C1 segment of cervical spinal cord (tissue), 14 donors: Measurements from ENCODE around the gene ZNF513.

Experiments
- DNase-seq, 14 donors: peaks; one replicate each; lab custom pipeline; 2025; lab: John Stamatoyannopoulos, UW

ZNF513 gene

GRCh38 chr2:27390822-27391679, 10.5 kb upstream of the ZNF513 start:
- no peak for DNase-seq

DNA sequence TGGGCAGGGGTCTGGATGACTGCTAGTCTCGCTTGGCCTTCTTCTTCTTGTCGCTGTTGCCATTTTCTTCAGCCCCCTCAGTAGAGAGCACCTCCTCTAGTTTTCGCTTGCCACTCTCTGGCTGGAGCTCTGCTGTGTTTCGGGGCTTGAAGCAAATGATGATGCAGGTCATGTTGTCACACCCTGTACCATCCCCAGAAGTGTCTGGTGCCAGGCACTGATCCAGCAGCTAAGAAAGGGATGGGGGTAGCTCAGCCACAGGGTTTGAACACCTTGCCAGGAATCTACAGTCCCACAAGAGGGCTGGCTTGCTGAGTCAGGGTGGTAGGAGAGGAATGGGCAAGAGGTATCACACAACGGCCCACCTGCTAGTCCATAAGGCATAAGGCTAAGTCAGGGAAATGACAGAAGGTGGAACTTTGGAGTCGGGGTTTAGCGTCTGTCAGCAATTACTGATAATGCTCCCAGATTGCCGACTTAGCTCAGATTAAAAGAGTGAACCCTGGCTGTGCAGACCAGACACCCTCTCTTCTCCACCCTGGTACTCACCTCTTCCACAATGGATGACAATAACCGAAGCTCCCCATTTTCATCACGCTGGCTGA, 1.1 kb upstream of the ZNF513 start:
- no peak for DNase-seq

GRCh38 chr2:27379836-27380625, 503 bp downstream of the ZNF513 start:
- DNase-seq, result peak in 8 of 14 donors; percentile 65 to 92 (median 78)

DNA sequence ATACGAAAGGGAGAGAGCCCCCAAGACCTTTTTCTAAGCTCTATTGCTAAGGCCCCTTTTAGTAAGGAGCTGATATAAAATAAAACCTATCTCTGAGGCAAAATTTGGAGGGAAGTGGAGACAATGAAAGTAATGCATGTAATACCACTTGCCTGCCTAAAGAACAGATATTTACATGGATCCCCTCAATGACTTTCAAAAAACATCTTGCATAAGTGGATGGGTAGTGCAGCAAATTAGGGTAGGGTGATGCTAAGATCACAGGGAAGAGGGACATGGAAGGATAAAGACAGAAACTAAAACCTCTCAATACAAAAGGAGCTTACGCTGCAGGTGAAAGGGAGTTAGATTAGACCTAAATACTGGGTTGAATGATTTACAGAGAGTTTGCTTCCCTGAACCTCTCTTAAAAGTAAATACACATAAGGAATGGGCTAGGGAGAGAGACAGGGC, 1.1 kb downstream of the ZNF513 start:
- no peak for DNase-seq

DNA sequence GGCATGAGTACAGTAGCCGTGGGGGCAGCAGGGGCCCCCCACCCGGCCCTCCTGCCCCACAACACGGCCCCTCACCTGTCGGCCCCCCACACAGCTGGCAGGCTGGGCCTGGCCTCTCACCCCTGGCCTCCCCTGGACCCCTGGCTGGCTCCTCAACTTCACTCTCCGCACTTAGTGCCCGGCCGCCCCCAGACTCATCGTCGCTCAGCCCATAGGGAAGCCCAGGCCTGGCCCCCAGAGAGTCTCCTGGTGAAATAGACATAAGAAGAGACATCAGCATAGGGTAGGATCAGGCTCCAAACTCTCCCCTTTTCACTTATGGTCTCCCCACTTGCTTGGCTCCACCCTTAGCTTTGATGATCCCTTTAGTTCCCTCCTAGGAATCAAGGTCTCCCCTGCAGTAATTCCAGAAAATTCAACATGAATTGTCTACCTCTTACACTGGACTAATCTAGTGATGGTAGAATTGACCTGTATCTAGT, 1.7 kb downstream of the ZNF513 start:
- DNase-seq, result peak in 1 of 14 donors; percentile 15

DNA sequence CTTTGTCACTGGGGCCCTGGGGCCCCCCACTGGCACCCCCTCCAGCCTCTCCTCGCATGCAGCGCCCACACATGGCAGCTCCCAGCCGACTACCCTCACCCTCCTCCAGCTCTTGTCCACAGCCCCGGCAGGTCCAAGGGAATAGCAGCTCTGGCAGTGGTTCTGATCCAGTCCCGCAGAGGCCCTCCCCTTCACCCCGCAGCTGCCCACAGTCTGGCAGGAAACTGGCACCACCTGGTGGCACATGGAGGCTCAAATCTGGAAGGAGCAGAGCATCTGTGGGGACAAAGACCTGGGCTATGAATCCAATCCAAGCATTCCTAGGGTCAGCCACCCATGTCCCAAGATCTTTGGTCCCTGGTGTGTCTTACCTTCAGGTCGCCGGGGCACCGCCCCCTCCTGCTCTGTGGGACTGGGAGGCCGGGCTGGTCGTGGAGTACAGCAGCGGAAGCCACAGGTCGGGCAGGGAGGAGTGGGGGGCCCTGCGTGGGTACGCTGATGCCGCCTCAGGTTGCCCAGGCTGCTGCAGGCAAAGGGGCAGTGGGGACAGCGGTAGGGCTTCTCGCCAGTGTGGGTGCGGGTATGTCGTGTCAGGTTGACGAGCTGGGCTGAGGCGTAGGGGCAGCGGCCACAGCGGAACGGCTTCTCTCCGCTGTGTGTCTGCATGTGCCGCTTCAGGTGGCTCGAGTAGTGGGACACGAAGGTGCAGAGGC, 2.3 kb downstream of the ZNF513 start:
- no peak for DNase-seq

DNA sequence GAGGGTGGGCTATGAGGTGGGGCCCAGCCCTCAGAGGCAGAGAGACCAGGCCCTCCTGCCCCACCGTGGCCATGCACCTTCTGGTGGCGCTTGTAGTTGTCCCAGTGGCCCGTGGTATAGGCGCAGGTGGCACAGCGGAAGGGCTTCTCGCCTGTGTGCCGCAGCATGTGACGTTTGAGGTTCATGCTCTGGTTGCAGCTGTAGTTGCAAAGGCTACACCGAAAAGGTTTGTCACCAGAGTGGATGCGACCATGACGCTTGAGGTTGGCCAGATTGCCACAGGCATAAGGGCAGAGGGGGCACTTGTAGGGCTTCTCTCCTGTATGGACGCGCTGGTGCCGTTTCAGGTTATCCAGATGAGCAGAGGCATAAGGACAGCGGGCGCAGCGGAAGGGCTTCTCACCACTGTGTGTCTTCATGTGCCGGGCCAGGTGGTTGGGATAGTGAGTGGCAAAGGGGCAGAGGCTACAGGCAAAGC, 2.9 kb downstream of the ZNF513 start:
- no peak for DNase-seq

DNA sequence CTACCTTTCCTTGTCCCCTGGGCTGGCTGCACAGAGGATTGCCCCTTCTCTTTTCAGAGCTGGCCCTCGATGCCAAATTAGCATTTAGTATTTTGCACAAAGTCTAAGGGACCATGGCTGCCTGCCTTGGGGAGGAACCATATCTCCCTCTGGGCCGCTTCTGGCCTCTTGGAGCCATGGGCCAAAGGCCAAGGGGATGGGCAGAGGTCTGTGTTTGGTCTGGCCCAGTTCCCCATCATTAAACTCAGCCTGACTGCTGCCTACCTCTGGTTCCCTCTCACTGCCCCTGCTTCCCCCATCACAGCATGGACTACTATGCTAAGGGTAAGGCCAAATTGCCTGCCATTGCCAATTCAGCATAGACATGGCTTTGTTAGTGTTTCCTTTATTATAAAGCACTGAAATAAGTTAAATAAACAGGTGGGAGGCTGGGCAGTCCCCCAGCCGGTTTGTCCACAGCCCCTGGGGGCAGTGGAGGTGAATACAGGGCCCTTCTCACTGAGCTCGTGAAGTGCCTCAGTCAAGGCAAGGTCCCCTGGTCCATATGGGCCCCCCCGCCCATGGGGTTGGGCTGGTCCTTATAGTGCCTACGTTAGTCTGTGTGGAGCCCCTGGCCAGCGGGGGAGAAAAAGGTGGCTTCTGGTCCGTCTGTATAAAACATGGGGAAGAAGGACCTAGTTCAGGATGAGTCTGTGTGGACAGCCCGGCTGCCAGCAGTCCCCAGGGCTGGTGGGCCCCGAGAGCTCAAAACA, 3.5 kb downstream of the ZNF513 start:
- no peak for DNase-seq

- no peak for DNase-seq
Measured at GRCh38 chr2:27376151-27376865, 4.2 kb downstream of the ZNF513 start.

DNA sequence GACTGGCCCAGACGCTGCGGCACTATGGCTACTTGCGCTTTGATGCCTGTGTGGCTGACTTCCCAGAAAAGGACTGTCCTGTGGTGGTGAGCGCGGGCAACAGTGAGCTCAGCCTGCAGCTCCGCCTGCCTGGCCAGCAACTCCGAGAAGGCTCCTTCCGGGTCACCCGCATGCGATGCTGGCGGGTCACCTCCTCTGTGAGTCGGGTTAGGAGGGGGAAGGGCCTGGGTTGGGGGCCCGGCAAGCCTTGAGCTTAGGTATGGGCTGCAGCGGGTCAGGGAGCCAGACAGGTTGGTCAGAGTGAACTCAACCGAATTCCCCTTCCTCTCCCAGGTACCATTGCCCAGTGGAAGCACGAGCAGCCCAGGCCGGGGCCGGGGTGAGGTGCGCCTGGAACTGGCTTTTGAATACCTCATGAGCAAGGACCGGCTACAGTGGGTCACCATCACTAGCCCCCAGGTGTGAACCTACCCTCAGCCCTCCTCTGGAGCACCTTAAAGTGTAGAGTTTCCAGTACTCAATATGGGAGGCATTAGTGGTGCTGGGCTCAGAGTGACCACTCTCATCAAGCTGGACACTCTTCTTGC, 4.9 kb downstream of the ZNF513 start:
- peak in 1 of 14 donors; percentile 23 for DNase-seq

DNA sequence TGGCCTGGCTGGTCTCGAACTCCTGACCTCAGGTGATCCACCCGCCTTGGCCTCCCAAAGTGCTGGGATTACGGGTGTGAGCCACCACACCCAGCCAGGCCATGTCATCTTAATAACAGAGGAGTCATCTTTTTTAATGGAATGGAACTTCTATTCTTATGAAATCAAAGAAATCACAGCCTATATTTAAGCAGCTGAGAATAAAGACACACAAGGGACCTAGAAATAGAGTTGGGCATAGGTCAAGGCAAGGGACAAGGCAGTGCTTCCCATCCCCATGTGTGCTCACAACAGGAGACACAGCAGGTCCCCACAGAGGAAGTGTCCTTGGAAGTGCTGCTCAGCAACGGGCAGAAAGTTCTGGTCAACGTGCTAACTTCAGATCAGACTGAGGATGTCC, 7.0 kb downstream of the ZNF513 start:
- DNase-seq, result no peak

GRCh38 chr2:27372937-27373336, 7.6 kb downstream of the ZNF513 start:
- no peak for DNase-seq

DNA sequence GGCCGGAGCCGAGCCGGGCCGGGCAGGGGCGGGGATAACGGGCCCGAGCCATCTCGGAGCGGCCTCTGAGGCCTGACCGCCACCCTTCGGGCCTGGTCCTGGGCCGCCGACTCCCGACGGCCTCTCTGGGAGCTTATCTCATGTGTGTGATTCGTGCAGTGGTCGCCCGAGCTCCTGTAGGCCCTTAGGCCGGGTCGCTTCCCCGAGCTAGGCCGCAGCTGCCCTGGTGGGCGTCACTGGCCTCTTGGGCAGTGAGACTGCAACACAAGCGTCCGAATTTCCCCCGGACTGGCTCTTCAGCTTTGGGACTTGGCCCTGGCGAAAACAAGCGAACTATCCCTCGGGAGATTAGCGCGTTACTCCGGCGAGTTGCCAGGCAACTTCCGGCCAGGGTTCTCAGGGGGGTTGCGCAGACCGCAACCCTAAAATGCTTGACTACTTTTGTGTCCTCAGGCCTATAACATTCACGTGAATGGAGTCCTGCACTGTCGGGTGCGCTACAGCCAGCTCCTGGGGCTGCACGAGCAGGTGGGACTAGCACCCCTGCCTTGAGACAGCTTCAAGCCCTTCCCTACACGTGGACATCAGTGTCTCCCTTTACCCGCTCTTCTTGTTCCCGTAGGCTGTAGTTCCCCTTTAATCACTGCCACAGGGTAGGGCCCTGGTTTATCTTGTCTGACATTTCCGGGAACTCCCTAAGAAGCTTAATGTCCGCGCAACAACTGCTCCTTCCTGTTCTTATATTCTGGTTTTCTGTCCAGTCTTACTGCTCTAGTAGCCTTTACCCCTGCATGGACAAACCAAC, 9.5 kb downstream of the ZNF513 start:
- DNase-seq, result peak in 4 of 14 donors; percentile 18 to 53 (median 20)

- peak; percentile 96 to 100 (median 99) for DNase-seq
Measured at GRCh38 chr2:27370026-27370815, 10.3 kb downstream of the ZNF513 start, which contains the start of the genes EIF2B4 and SNX17. TSS of gene EIF2B4 (minus strand) at chr2:27370338. CDS start at chr2:27370314, 24 bp downstream. TSS of gene SNX17 (plus strand) at chr2:27370616. CDS start at chr2:27370744, 128 bp downstream.

DNA sequence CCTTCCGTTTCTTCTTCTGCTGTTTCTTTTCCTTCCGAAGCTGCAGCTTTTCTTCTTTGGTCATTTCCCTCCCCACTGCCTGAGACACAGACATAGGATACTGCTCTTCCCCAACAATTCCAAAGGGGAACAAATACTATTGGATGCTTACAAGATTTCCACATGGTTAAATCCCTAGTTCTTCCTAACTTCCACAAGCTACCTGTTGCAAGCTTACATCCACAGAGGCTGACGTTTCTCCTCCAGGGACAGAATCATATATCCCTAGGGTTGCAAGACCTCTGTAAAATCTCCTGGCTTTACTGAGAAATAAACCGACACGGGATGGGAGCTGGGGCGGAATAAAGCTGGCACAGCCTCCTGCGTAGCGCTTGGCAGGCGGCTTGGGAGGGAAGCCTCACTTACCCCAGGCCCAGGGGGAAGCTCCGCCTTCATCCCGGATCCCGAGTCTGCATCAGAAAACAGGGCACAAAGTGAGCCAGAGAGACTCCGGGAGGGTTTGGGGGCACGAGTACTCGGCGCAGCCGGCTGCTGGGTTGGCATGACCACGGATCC, 11.0 kb downstream of the ZNF513 start:
- DNase-seq, result peak in 7 of 14 donors; percentile 43 to 84 (median 66)

- DNase-seq, result no peak
Measured at GRCh38 chr2:27363933-27364332, 16.6 kb downstream of the ZNF513 start.
